GM12801 (cell line): ENCODE results near the gene EYA3.

Source experiments
- TF ChIP-seq, protein P1 (sequence below): IDR thresholded peaks from one replicate; pipeline ENCODE4 v1.5.1; 2011; ENCODE audit warnings: control low read depth; ENCODE audit not compliant: insufficient read length; ENCODE audit errors: extremely low read depth

EYA3 gene

DNA sequence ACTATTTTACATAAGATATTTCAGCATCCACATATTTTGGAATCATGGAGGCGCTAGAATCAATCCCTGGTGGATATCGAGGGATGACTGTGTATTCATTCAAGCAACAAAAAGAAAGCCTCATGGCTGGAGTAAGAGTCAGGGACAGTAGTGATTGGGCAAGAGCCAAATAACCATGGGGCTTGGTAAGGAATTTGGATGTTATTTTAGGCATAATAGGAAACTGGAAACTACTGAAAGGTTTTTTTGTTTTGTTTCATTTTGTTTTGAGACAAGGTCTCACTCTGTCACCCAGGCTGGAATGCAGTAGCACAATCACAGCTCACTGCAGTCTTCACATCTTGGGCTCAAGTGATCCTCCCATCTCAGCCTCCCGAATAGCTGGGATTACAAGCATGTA lies 33.8 kb upstream of the EYA3 start:
- TF ChIP-seq, protein P1, sequence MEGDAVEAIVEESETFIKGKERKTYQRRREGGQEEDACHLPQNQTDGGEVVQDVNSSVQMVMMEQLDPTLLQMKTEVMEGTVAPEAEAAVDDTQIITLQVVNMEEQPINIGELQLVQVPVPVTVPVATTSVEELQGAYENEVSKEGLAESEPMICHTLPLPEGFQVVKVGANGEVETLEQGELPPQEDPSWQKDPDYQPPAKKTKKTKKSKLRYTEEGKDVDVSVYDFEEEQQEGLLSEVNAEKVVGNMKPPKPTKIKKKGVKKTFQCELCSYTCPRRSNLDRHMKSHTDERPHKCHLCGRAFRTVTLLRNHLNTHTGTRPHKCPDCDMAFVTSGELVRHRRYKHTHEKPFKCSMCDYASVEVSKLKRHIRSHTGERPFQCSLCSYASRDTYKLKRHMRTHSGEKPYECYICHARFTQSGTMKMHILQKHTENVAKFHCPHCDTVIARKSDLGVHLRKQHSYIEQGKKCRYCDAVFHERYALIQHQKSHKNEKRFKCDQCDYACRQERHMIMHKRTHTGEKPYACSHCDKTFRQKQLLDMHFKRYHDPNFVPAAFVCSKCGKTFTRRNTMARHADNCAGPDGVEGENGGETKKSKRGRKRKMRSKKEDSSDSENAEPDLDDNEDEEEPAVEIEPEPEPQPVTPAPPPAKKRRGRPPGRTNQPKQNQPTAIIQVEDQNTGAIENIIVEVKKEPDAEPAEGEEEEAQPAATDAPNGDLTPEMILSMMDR: no peak

DNA sequence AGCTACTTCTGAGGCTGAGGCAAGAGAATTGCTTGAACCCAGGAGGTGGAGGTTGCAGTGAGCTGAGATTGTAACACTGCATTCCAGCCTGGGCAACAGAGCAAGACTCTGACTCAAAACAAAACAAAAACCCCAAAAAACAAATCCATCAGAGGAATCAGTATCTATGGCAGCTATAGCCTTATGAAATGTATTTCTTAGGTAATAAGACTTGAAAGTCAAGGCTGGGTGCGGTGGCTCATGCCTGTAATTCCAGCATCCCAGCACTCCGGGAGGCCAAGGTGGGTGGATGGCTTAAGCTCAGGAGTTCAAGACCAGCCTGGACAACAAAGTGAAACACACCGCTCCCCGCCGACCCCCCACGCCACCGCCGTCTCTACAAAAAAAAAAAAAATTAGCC lies 31.1 kb upstream of the EYA3 start:
- TF ChIP-seq, protein P1: no peak

DNA sequence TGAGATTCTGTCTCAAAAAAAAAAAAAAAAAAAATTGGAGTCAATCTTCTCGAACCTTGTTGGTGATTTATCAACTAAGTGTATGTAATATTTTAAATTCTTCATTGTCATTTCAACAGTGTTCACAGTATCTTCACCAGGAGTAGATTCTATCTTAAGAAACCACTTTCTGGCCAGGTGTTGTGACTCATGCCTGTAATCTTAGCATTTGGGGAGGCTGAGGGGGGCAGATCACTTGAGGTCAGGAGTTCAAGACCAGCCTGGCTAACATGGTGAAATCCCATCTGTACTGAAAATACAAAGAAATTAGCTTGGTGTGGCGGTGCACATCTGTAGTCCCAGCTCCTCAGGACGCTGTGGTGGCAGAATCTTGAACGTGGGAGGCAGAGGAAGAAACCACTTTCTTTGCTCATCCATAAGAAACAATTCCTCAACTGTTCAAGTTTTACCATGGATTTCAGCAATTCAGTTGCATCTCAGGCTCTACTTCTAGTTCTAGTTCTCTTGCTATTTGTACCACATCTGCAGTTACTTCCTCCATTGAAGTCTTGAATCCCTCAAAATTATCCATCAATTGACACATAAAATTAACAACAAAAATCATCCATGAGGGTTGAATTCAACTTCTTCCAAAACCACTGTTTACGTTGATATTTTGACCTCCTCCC lies 30.4 kb upstream of the EYA3 start:
- TF ChIP-seq, protein P1: no peak

DNA sequence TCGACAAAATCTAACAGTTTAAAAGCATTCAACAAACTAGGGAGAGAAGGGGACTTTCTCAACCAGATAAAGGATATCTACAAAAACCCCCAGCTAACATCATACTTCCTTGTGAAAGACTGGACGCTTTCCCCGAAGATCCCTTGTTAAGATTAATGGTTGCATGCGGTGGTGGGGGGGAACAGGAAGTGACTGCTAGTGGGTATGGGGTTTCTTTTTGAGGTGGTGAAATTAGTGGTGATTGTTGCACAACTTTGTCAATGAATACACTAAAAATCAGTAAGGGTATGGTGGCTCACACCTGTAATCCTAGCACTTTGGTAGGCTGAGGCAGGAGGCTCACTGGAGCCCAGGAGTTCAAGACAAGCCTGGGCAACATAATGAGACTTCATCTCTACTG lies 26.9 kb upstream of the EYA3 start:
- TF ChIP-seq, protein P1: no peak

DNA sequence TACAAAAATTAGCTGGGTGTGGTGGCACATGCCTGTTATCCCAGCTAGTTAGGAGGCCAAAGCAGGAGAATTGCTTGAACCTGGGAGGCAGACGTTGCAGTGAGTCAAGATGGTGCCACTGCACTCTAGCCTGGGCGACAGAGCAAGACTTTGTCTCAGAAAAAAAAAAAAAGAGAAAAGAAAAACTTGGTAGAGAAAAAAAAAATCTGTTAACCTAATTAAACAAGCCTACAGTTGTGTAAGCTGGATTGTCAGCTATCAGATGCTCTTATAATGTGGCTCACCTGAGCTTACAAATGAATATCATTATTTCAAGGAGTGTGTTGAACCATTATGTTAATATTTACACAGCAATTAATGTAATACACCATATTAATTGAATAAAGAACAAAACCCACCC lies 26.4 kb upstream of the EYA3 start:
- TF ChIP-seq, protein P1: no peak

DNA sequence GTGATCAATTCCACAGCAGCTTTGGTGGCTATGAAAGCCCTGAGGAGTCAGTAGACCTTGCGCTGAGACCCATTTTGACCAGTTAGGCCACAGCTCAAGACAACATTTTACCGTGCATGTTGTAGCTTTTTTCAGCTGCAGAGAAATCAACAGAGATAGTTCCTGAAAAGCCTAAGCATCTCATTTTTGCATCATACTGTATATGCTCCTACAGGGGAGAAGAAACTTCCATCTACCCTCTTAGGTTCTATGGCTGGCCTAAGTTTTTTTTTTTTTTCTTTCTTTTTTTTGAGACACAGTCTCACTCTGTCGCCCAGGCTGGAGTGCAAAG lies 24.8 kb upstream of the EYA3 start:
- TF ChIP-seq, protein P1: no peak

DNA sequence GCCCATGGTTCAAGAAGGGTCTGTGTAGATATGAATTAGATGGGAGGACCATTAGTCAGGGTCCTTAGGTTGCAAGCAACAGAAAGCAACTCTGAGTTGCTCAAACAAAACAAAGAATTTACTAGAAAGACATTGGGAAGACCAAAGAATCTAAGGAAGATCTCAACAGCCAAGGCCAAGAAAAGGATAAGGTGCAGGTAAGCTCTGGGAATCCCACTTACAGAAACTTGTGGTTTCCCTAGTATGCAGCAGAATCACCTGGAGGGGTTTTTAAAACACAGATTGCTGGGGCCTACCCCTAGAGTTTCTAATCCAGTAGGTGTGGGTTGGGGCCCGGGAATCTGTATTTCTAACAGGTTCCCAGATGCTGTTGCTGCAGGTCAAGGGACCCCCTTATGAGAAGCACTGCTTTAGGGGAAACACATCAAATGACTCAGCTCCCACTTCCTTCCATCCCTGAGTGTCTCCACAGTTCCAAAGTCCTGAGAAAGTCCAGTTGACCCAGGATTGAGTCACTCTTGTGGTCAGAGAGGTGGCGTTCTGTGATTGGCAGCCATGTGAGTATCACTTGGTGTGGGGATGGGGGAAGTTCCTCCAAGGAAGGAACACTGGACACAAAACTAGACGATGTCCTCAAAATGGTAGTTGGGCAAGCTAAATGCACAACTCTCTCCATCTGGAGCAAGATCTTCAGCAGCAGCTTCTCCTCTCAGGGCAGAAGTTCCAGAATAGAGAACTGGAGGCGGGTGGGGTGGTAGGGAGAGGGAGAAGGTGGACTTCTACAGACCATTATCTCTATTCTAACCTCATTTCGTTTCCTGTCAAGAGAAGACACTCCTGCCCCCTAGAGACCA lies 24.2 kb upstream of the EYA3 start:
- TF ChIP-seq, protein P1: no peak
